ENCODE data around the gene RASGRF1.

Gene RASGRF1

DNA sequence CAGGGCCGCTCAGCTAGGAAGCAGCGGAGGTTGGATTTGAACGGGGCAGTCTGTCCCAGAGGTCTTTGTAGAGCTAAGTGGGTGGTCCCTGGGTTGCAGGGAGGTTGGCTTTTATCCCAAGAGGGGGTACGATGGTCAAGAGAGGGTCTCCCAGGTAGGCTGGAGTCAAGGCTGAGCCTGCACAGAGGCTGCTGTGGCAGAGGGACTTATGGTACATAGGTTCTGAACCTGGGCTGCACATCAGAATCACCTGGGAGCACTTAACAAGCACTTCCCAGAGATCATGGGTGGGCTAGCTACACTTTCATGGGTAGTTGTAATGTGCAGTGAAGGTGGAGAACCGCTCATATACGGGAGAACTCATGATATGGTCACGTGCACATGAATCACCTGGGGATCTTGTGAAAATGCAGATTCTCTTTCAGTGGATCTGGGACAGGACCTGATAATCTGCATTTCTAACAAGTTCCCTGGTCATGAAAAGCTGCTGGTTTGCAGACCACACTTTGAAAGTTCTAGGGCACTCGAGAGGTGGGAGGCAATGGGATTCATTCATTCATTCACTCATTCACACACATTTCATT, 2.9 kb upstream of the RASGRF1 start:
- DNase-seq (ENCODE audit: low read depth) = no peak

DNA sequence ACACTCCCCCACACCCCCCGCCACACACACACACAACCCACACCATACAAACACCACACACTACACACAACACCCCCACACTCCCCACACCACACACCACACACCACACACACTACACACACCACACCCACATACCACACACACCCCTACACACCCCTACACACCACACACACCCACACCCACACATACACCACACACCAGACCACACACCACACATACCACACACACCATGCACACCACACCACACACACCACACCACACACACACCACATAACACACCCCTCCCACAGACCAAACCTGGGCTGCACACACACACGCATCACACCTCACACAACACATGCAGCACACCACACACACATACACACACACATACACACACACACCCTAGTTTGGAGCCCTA, 1.8 kb upstream of the RASGRF1 start:
- no peak for DNase-seq (ENCODE audit: low read depth)

DNA sequence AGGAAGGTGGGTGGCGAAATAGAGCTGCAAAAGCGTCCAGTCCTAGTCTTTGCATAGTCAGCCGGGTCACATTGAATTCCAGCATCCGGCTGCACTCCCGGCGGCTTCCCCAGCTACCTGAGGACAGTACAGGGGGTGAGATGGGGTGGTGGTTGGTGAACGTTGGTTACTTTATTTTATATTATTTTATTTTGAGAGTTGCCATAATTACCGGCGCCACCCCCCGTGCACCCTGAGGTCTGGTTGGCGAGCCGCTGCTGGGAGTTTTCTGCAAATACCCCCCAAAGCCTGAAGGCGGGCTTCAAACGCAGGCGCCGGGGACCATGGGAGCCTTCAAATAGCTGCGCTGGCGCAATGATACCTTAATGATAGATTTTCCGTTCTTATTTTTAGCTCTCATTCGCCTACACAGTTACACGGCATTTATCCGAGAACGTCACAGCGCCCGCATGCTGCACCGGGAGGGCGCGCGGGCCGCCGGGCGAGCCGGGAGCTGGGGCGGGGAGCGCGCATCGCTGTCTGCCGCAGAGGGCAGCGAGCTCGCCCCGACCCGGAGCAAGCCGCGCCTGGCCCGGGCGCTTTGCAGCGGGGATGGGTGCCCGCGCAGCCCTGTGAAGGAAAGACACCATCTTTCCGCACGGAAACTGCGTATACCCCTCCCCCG, 756 bp upstream of the RASGRF1 start:
- DNase-seq (ENCODE audit: low read depth) = no peak

GRCh38 chr15:79089890-79090486, 592 bp downstream of the RASGRF1 start:
- no peak for DNase-seq (ENCODE audit: low read depth)

DNA sequence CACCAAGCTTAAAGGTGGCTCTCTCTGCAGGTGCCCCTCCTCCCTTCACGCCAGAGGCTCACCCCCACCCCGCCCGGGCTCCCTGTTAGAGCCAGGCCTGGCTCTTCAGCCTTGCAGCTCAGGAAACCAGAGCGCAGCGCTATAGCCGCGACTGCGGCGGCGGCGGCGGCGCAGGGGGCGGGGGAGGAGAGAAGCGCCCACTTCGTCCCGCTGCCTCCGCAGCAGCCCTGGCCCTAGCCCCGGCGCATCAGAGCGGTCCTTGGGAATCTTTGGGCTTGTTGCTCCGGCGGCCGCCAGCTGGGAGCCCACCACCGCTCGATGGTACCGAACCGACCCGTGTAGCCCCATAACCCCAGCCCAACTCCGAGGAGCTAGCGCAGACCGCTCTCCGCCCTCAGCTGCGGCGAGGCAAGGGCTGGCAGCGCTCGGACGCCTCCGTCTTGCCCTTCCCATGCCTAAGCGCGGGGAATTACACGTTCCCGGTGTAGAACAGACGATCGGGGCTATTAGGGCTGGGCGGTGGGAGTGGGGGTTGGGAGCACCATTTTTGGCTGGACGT, 1.2 kb downstream of the RASGRF1 start:
- DNase-seq (ENCODE audit: low read depth) = no peak

DNA sequence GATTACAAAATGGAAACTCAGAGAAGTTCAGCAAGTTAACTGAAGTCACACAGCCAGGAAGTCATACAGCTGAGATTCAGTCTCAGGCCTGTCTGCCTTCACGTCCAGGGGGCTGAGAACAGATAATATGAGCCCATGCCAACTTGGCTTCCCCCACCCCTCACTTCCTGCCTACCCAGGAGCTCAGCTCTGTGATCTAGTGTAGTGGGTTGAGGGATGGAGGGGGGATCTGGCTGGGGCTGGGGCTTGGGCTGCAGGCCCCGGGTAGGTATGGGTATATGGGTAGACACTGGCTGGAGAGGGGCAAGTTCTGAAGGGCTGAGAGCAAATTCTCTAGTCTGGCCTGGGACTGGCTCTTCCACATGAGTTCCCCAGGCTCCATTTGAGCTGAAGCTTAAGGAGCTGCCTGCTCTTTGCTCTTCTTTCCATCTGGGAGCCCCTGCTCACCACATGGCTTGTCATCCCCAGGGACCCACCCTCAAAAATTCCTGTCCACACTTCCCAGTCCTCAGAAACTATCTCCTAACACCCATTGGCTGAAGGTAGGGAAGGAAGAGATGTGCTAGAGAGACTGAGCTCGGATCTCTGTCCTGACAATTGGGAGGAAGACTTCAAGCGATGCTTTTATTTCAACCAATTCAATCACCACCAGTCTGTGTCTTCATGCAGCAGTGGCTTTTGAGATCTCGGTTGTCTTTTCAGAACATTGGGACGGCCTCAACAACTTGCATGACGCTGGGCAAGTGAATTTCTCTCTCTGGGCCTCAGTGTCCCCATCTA, 2.0 kb downstream of the RASGRF1 start:
- DNase-seq (ENCODE audit: low read depth) = no peak

- DNase-seq (ENCODE audit: low read depth) = no peak
These were observed 3.8 kb downstream of the RASGRF1 start for GRCh38 chr15:79086814-79087213.

DNA sequence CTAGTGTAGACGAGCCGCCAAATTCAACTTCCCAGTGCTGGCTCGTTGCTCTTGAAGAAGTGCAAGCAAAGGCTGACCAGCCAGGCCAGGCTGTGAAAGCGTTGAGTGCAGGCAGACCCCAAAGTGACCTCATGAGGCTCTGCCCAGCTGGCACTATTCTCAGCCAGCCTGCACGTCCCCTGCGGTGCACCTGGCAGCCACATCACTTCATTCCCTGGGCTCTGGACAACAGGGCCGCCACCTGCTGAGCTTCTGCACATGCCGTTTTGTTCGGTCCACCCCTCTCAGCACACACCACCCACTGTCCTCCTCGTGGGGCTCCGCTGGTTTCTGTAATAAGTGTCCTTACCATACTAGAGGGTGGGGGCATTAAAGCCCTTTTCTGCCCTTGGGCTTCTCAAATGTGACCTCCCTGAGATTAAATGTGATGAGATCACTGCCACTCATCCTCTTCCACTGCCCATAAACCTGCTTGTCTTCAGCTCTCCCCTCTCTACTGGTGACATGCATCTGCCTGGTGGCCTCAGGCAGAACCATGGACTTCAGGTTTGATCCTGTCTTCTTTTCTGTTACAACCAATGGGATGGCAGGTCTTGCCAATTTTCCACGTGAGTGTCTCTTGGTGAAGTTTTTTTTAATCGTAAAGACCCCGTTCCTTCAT, 6.1 kb downstream of the RASGRF1 start:
- no peak for DNase-seq (ENCODE audit: low read depth)

- no peak for DNase-seq (ENCODE audit: low read depth)
These were observed 7.4 kb downstream of the RASGRF1 start for GRCh38 chr15:79083154-79083553.

DNA sequence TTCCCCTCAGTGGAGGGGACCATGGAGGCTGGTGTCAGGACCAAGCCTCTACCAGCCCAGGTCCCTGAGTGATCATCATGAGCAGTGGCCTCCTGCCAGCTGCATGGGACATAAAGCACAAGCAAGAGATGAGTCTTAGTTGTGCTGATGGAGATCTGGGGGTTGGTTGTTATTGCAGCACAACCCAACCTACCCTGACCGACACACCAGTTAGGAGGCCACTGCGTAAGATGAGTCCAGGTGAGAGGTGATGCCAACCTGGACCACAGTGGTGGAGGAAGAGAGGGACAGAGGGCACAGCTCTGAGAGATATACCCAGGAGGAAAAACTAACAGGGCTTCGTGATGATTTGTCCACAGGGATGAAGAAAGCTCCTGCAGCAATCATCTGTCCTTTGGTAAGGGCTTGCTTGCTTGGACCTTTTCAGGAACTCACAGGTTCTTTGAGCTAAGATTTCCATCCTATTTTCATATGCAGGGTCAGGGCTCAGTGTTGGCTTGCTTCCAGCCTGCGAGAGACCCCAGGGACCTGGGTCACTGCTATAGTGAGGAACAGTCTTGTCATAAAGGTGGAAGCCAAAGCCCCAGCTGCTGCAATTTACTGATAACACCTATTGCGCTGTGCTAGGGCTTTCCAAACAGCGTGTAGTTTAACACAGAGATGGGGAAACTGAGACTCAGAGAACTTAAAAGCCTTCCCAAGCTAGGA, 8.1 kb downstream of the RASGRF1 start:
- DNase-seq (ENCODE audit: low read depth) = no peak

- DNase-seq (ENCODE audit: low read depth) = no peak
These were observed 11.7 kb downstream of the RASGRF1 start for GRCh38 chr15:79078763-79079410.

DNA sequence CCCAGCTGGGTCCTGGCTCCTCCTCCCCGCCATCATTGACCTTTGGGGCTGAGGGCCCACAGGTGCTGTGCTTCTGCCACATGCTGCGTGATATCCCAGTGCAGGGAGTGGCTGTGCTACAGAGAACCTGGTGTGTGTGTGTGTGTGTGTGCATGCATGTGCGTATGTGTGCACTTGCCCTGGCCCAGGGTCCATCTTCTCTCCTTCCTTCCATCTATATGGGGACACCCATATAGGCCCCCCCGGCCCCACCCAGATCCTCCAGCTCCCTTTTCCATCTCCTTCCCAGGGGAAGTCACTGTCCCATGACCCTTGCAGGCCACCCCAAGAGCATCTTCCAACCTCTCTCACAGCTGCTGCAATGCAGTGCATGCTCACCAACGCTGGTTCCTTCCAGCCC, 12.6 kb downstream of the RASGRF1 start:
- no peak for DNase-seq (ENCODE audit: low read depth)

- no peak for DNase-seq (ENCODE audit: low read depth)
These were observed 13.9 kb downstream of the RASGRF1 start for GRCh38 chr15:79076661-79077060.

DNA sequence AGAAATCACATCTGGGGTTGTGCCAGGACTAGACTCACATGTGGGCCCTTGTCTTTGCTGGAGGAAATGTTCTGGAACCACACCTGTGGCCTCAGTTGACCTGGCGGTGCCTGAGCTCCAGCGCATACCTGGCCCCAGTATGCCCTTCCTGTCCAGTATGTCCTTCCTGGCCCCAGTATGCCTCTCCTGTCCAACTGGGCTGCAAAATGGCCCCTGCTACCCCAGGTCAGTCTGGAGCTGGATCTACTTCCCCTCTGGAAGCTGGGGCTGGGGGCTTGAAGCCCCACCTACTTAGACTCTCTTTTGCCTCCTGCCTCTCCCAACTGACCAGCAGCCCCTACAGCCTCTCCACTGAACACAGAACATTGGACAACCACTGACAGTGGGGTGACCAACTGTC, 15.3 kb downstream of the RASGRF1 start:
- DNase-seq (ENCODE audit: low read depth) = no peak

GRCh38 chr15:79073336-79073735, 17.2 kb downstream of the RASGRF1 start:
- DNase-seq (ENCODE audit: low read depth) = no peak

GRCh38 chr15:79071901-79072300, 18.7 kb downstream of the RASGRF1 start:
- DNase-seq (ENCODE audit: low read depth) = no peak

- no peak for DNase-seq (ENCODE audit: low read depth)
These were observed 21.8 kb downstream of the RASGRF1 start for GRCh38 chr15:79068790-79069189.

- DNase-seq (ENCODE audit: low read depth) = no peak
These were observed 22.6 kb downstream of the RASGRF1 start for GRCh38 chr15:79067969-79068368.

DNA sequence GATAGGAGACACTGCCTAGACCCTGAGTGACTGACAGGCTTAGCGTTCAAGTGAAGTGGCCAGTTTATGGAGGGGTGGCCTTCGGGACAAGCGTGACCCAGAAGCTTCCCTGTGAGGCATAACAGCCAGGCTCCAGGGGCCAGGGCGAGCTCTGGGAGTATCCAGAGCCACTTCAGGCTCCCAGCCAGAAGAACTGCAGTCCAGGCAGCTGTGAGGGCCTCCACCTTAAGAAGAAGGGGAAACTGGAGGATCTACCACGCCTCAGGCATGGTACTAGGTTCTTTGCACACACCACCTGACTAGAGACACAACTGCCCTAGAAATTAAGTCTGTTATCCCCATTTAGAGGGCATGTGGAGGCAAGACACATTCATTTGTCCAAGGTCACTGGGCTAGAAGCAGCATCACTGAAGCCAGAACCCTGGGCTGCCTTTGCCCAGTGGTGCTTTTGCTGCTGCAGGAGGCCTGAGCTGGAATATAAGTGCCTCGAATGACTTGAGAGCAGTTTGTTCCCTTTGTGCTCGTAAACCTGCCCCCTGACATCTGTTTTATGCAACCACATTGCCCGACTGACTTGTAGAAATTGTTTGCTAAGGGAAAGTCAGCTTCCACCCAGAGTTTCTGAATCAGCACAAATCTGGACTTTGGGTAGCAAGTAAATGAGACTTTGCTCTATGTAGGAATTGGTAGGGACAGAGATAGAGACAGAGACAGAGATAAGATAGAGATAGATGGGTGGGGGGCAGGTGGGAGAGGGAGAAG, 23.3 kb downstream of the RASGRF1 start:
- DNase-seq (ENCODE audit: low read depth) = no peak

DNA sequence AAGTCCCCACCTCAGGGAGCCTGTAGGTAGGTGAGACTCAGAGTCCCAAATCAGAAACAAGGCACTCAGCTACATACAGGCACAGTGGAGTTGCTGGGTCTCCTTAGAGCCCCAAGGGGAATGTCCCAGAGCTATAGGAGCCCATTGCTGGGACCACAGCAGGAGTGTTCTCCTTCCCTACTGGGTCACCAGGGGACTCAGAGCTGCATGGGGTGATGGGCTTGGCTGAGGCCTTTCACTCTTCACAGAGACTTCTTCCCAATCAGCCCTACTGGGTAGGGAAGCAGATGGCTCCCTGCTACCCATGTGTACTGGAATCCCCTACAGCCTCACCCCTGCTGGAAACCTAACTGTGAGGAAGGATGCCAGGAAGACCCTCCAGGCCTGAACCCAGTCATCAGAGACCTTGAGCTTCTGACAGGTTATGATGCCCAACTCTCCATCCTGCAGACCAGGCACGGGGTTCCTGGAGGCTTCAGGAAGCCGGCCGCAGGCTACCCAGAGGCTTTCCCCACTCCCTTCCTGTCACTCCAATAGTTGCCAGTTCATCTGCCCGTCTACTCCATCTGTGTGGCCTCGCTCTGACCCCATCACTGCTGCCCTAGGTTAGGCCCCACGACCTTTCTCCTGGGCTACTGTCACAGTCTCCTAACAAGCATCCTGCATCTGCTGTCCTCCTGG, 24.0 kb downstream of the RASGRF1 start:
- DNase-seq (ENCODE audit: low read depth) = no peak

All from activated T-helper 1 cell treated with Interleukin-2 at 50 U/mL for 16 hours (primary cell).